Lung (tissue), 12 donors: ENCODE data around the gene CAMK2B. TPM values are rescaled to one million over a fixed set of nuclear protein-coding genes. Genes with fewer than 3 reads are reported as not detected.

Source experiments
- ATAC-seq: fragments of 200-7000 bp; cut with Tn5 transposase; one replicate; pipeline ENCODE4 v1.9.1; 2020; ENCODE audit warnings: moderate number of reproducible peaks; ENCODE audit not compliant: insufficient read depth, low FRiP score
- DNase-seq, 3 donors: peaks; one replicate each; pipeline ENCODE4 v3.0.0-alpha.2; 2013 to 2017
- H3K27ac ChIP-seq, 2 donors: one replicate each; pipeline ENCODE4 v1.5.1; 2013; ENCODE audit warnings: mild to moderate bottlenecking in 2 of 2, moderate library complexity in 2 of 2, control low read depth in 1 of 2, inconsistent platforms in 1 of 2, low read depth in 1 of 2, low read length in 1 of 2
- H3K27me3 ChIP-seq, 3 donors: one replicate each; pipeline ENCODE4 v1.5.1; 2013; ENCODE audit warnings: low read length in 2 of 3; ENCODE audit not compliant: control insufficient read depth in 3 of 3, insufficient read depth in 3 of 3
- H3K36me3 ChIP-seq, 4 donors: one replicate each; pipeline ENCODE4 v1.5.1; 2013; ENCODE audit warnings: low read length in 4 of 4, mild to moderate bottlenecking in 1 of 4, moderate library complexity in 1 of 4; ENCODE audit not compliant: control insufficient read depth in 4 of 4, insufficient read depth in 4 of 4
- H3K4me1 ChIP-seq, 5 donors: one replicate each; pipeline ENCODE4 v1.5.1; 2013; ENCODE audit warnings: low read length in 5 of 5, mild to moderate bottlenecking in 2 of 5, moderate library complexity in 1 of 5; ENCODE audit not compliant: control insufficient read depth in 5 of 5, insufficient read depth in 5 of 5
- H3K4me3 ChIP-seq: one replicate; pipeline ENCODE4 v1.5.1; 2013; ENCODE audit warnings: mild to moderate bottlenecking, control low read depth, moderate library complexity
- H3K9ac ChIP-seq, 2 donors: one replicate each; pipeline ENCODE4 v1.5.1; 2013; ENCODE audit warnings: low read length in 2 of 2, control low read depth in 1 of 2; ENCODE audit not compliant: insufficient read depth in 1 of 2
- H3K9me3 ChIP-seq, 4 donors: one replicate each; pipeline ENCODE4 v1.5.1; 2013; ENCODE audit warnings: low read length in 3 of 4, mild to moderate bottlenecking in 1 of 4, moderate library complexity in 1 of 4; ENCODE audit not compliant: control insufficient read depth in 4 of 4, insufficient read depth in 3 of 4
- CTCF ChIP-seq: IDR thresholded peaks from 2 replicates; pipeline ENCODE4 v1.5.1; 2012; ENCODE audit warnings: mild to moderate bottlenecking; ENCODE audit errors: control extremely low read depth, extremely low read depth
- WGBS, 2 donors: extraction: QIAGEN DNeasy Blood & Tissue Kit; methylation state at CpG; one replicate each; pipeline ENCODE4 v1.1.7; 2013; 5-methylcytosine and 5-hydroxymethylcytosine counted together
- polyA plus RNA-seq, 2 donors: library from polyadenylated mRNA; stranded (reverse); fragments of 200-250 nt; gene quantifications; one replicate each; pipeline ENCODE4 v1.2.1, GENCODE V29; 2013
- total RNA-seq, 2 donors: library from RNA; depleted of rRNA in 1 of 2; stranded (reverse); fragments of >200 nt in 1 of 2; gene quantifications; one replicate each; pipeline ENCODE4 v1.2.1, GENCODE V29; 2014 to 2021
- donor health status: control.
- donor health status: control.
- donor health status: Bipolar disorder and iron deficiency.
- donor health status: healthy.
- donor health status: DM: yes; HTN: yes; CAD: no.

The CAMK2B gene
- total and polyA plus RNA-seq, 4 donors, result 0.12 to 0.80 (median 0.33) TPM

- no peak overlapping the region for H3K27ac ChIP-seq
- 83 to 85% methylated on average over 5 of the region's 5 CpGs for WGBS, 2 donors
- no peak overlapping the region for H3K4me3 ChIP-seq
- H3K27me3 ChIP-seq, result peaks cover 13 to 31% (median 18%) of the 10 kb centered on the region in 3 donors
- no peak for ATAC-seq
- H3K9ac ChIP-seq, result no peak overlapping the region
- TF ChIP-seq CTCF, result no peak
- no peaks in the 10 kb centered on the region for H3K4me1 ChIP-seq
- H3K36me3 ChIP-seq, result no peaks in the 10 kb centered on the region
- DNase-seq, result no peak
- H3K9me3 ChIP-seq, result no peaks in the 10 kb centered on the region
Observed at GRCh38 chr7:44327981-44328380, 2.6 kb upstream of the CAMK2B start.

- DNase-seq, result no peak
- peaks cover 0 to under 1% (median 0%) of the 10 kb centered on the region in 5 donors for H3K4me1 ChIP-seq
- peaks cover 13 to 39% (median 18%) of the 10 kb centered on the region in 3 donors for H3K27me3 ChIP-seq
- no peaks in the 10 kb centered on the region for H3K9me3 ChIP-seq
- no peak overlapping the region for H3K9ac ChIP-seq
- H3K36me3 ChIP-seq, result no peaks in the 10 kb centered on the region
- no peak for TF ChIP-seq CTCF
- 57 to 65% methylated on average over 12 of the region's 12 CpGs for WGBS, 2 donors
- H3K27ac ChIP-seq, result no peak overlapping the region
- no peak for ATAC-seq
- H3K4me3 ChIP-seq, result no peak overlapping the region
Observed at GRCh38 chr7:44326261-44327125, 1.1 kb upstream of the CAMK2B start.

- WGBS, 2 donors, result 1 to 2% methylated on average over 16 to 23 of the region's 23 CpGs
- no peak for DNase-seq
- Histone ChIP-seq H3K27me3 (peaks cover 13 to 43% (median 18%) of the 10 kb centered on the region in 3 donors), H3K4me1 (peaks cover 0 to 6% (median 0%) of the 10 kb centered on the region in 5 donors), H3K27ac (no peak overlapping the region), H3K36me3 (no peaks in the 10 kb centered on the region), H3K9ac (no peak overlapping the region), H3K4me3 (no peak overlapping the region), H3K9me3 (no peaks in the 10 kb centered on the region)
- no peak for ATAC-seq
- TF ChIP-seq CTCF, result no peak
Observed at GRCh38 chr7:44325811-44326241, 432 bp upstream of the CAMK2B start.
